ENCODE data around the gene VPS36. TPM values are rescaled to one million over a fixed set of nuclear protein-coding genes. Genes with fewer than 3 reads are reported as not detected.

VPS36 gene
- total and polyA plus RNA-seq, 2 of the 13 experiments (the other 11 are each of a cell fraction or from before 2014, with no cell fraction given) = 17.2 to 22.4 TPM

DNA sequence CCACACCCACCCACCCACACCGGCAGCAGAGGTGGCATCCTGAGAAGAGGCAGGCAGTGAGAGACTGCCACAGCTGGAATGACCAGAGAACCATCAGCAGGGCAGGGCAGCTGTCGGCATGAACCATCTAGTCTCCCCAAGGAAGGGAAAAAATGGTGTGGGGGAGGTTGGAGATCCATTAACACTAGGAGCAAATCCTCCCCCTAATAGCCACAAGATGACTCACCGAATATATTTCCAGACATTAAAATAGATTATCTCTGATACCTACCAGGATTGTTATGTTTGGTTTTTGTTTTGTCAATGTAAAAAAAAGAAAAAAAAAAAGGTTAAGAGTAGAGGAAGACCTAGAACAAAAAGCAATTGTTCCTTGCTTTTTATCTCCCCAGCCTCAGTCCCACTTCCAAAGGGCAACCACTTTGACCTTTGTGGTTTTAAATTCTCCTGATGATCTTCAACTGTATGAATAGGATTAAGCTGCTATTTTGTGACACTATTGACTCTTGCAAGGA is 78.6 kb downstream of the VPS36 start:
- no peaks in the 10 kb centered on the region for H3K36me3 ChIP-seq (replicated peaks in 1 of 2; ENCODE audit: control insufficient read depth in 1 of 2, insufficient read depth in 2 of 2, low read length in 2 of 2)
- ChIA-PET CTCF (ENCODE audit: low intra/inter-chr PET ratio, low total read pairs) (no interaction called here), POLR2A (no interaction called here)
- 10% methylated on average over 3 of the region's 3 CpGs for WGBS (ENCODE audit: low lambda C conversion rate)
- intact Hi-C loops (cut with micrococcal nuclease; ENCODE audit: unreplicated experiment) = no loop called here
- H3K4me1 ChIP-seq (ENCODE audit: insufficient read depth, low read length) = peaks cover 20% of the 10 kb centered on the region
- H3K4me2 ChIP-seq (ENCODE audit: low read depth, low read length) = no peak overlapping the region
- H3K9ac ChIP-seq (ENCODE audit: insufficient read depth, low read depth, low read length) = no peak overlapping the region
- DNase-seq (ENCODE audit: low spot score) (peak; percentile 66), ATAC-seq (peak; percentile 83), FAIRE-seq (peak; percentile 98)
- H4K20me1 ChIP-seq (ENCODE audit: insufficient read depth, low read length) = no peaks in the 10 kb centered on the region
- peaks cover 0 to 23% of the 10 kb centered on the region in 2 experiments; a peak in 3 of 5 replicates for H3K27me3 ChIP-seq (ENCODE audit: control insufficient read depth in 1 of 2, insufficient read depth in 2 of 2, low read length in 2 of 2)
- H3K4me3 ChIP-seq (replicated peaks in 1 of 3; ENCODE audit: insufficient read depth in 1 of 3, low read depth in 2 of 3, low read length in 3 of 3) = no peak overlapping the region
- in situ Hi-C loops (cut with HindIII; ENCODE audit: extremely low pct_ligation_motif_present, low pct_unique_long_range_greater_than_20kb) = no loop called here
- no peak overlapping the region for H2AFZ ChIP-seq (ENCODE audit: low read length)
- no peak overlapping the region for H3K27ac ChIP-seq (ENCODE audit: extremely low read length, insufficient read depth, low read length)
- H3K9me3 ChIP-seq (ENCODE audit: low read length) = no peaks in the 10 kb centered on the region
- BruUV-seq (replicated peaks) = no TSS peak
- H3K79me2 ChIP-seq (ENCODE audit: insufficient read depth, low read length) = no peaks in the 10 kb centered on the region
- TF ChIP-seq ZBTB42 (CRISPR knock-in tag; IDR thresholded peaks at IDR 0.05) = no peak
- TF ChIP-seq SOX13 (IDR thresholded peaks at IDR 0.05) = no peak
- peak in 1 of 2 experiments; percentile 84; a peak in 2 of 4 replicates for TF ChIP-seq SOX13 (CRISPR knock-in tag; conservative IDR thresholded peaks at IDR 0.05 in 1 of 2, IDR thresholded peaks at IDR 0.05 in 1 of 2)
- TF ChIP-seq, protein P1, sequence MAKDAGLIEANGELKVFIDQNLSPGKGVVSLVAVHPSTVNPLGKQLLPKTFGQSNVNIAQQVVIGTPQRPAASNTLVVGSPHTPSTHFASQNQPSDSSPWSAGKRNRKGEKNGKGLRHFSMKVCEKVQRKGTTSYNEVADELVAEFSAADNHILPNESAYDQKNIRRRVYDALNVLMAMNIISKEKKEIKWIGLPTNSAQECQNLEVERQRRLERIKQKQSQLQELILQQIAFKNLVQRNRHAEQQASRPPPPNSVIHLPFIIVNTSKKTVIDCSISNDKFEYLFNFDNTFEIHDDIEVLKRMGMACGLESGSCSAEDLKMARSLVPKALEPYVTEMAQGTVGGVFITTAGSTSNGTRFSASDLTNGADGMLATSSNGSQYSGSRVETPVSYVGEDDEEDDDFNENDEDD (CRISPR knock-in tag; IDR thresholded peaks at IDR 0.05; ENCODE audit: borderline replicate concordance) = no peak
- TF ChIP-seq ZNF362 (CRISPR knock-in tag; IDR thresholded peaks at IDR 0.05; ENCODE audit: borderline replicate concordance) = 0 out of 2 replicates have a peak, but pooled peaks have one; percentile 22
- peak; percentile 67; the same call in 1 of the 2 replicates for TF ChIP-seq NR2F2 (IDR thresholded peaks at IDR 0.05; ENCODE audit: borderline replicate concordance, low read depth)
- peak; percentile 92 for TF ChIP-seq CBFB (CRISPR knock-in tag; IDR thresholded peaks at IDR 0.05)
- no peak for TF ChIP-seq ZNF230 (CRISPR knock-in tag; IDR thresholded peaks at IDR 0.05)
- TF ChIP-seq HHEX (CRISPR knock-in tag; IDR thresholded peaks at IDR 0.05) = peak; percentile 58; the same call in 1 of the 2 replicates
- TF ChIP-seq NR2F1 (CRISPR knock-in tag; IDR thresholded peaks at IDR 0.05) = peak in 1 of 2 experiments; percentile 82; a peak in 2 of 4 replicates
- no peak for TF ChIP-seq ZSCAN20 (CRISPR knock-in tag; IDR thresholded peaks at IDR 0.05; ENCODE audit: borderline replicate concordance)
- peak; percentile 65; the same call in 1 of the 2 replicates for TF ChIP-seq SOX5 (CRISPR knock-in tag; IDR thresholded peaks at IDR 0.05; ENCODE audit: borderline replicate concordance)
- TF ChIP-seq TCF7 (IDR thresholded peaks at IDR 0.05; ENCODE audit: low read depth) = no peak
- no peak for TF ChIP-seq SRSF4 (IDR thresholded peaks at IDR 0.05; ENCODE audit: low read depth, low read length, poor library complexity, severe bottlenecking)
- TF ChIP-seq, protein P2, sequence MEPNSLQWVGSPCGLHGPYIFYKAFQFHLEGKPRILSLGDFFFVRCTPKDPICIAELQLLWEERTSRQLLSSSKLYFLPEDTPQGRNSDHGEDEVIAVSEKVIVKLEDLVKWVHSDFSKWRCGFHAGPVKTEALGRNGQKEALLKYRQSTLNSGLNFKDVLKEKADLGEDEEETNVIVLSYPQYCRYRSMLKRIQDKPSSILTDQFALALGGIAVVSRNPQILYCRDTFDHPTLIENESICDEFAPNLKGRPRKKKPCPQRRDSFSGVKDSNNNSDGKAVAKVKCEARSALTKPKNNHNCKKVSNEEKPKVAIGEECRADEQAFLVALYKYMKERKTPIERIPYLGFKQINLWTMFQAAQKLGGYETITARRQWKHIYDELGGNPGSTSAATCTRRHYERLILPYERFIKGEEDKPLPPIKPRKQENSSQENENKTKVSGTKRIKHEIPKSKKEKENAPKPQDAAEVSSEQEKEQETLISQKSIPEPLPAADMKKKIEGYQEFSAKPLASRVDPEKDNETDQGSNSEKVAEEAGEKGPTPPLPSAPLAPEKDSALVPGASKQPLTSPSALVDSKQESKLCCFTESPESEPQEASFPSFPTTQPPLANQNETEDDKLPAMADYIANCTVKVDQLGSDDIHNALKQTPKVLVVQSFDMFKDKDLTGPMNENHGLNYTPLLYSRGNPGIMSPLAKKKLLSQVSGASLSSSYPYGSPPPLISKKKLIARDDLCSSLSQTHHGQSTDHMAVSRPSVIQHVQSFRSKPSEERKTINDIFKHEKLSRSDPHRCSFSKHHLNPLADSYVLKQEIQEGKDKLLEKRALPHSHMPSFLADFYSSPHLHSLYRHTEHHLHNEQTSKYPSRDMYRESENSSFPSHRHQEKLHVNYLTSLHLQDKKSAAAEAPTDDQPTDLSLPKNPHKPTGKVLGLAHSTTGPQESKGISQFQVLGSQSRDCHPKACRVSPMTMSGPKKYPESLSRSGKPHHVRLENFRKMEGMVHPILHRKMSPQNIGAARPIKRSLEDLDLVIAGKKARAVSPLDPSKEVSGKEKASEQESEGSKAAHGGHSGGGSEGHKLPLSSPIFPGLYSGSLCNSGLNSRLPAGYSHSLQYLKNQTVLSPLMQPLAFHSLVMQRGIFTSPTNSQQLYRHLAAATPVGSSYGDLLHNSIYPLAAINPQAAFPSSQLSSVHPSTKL (CRISPR knock-in tag; IDR thresholded peaks at IDR 0.05) = peak; percentile 29; the same call in 1 of the 2 replicates
- TF ChIP-seq SMYD3 (CRISPR knock-in tag; IDR thresholded peaks at IDR 0.05) = no peak
- TF ChIP-seq NR2F6 (IDR thresholded peaks at IDR 0.05) = peak; percentile 94
- TF ChIP-seq NR2F6 (CRISPR knock-in tag; IDR thresholded peaks at IDR 0.05) = peak; percentile 73
- no peak for TF ChIP-seq ZNF746 (CRISPR knock-in tag; IDR thresholded peaks at IDR 0.05)
- TF ChIP-seq HMG20B (CRISPR knock-in tag; conservative IDR thresholded peaks at IDR 0.05) = peak; percentile 69; the same call in 1 of the 2 replicates
- TF ChIP-seq ZNF629 (CRISPR knock-in tag; conservative IDR thresholded peaks at IDR 0.05) = no peak

Data from HepG2 (cell line).